ENCODE results near the gene DOCK9.

GRCh38 chr13:98954313-98954712, 23.6 kb downstream of the DOCK9 start:
- TF ChIP-seq CTCF (IDR thresholded peaks at IDR 0.05; ENCODE audit: poor library complexity) (no peak), EZH2 (IDR thresholded peaks at IDR 0.05; ENCODE audit: borderline replicate concordance) (no peak), EZH2phosphoT487 (IDR thresholded peaks at IDR 0.05; ENCODE audit: low read depth, severe bottlenecking, unreplicated experiment) (no peak)

Data from hepatocyte (in vitro differentiated cells).